T-helper 1 cell treated with Interleukin-12 subunit alpha and Interleukin-12 subunit beta and Interleukin-4 antibody, amounts not matched to agents 30 ng/mL and 1 ng/mL, for 36 hours (primary cell): Measurements from ENCODE around the gene SYT12. TPM values are rescaled to one million over a fixed set of nuclear protein-coding genes. Genes with fewer than 3 reads are reported as not detected.
"Not testable (repeated sequence)": the region's sequence is repeated elsewhere in the genome, so short reads cannot be mapped to it uniquely, and the experiment has no call there.

Experiments
- intact Hi-C: fragments of 100-400 bp; cut with micrococcal nuclease; formaldehyde crosslinking; loops from one replicate; pipeline ENCODE4 v1.15.1; 2024
- total RNA-seq: library from RNA; stranded (reverse); gene quantifications from 2 replicates; pipeline ENCODE4 v1.2.3, GENCODE V29; 2022

SYT12 gene
- total RNA-seq, 1 donor from 2014 or later: not detected

DNA sequence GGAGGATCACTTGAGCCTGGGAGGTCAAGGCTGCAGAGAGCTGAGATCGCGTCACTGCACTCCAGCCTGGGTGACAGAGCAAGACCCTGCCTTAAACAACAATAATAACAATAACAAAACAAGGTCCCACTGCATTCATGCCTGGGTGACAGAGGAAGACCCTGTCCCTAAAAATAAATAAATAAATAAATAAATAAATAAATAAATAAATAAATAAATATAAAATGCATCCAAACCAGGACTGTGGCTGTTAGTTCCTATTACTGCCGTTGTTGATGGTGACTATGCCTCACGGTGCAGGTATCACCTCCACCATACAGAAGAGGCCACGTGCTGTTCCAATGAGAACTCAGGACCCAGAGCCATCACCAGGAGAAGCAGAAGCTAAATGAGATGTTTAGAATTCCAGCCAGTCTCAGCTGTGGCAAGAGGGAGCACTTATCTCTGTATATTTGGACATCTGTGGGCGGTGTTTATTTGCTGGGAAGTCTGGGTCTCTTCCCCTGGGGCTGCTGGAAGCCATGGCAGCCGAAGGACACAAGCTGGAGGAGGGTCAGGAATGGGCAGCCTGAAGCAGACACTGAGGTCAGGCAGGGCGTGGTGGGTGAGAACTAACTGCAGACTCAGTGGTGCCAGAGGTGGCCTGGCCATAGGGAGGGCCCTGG lies 26.2 kb upstream of the SYT12 start:
- intact Hi-C loops: no loop called here

DNA sequence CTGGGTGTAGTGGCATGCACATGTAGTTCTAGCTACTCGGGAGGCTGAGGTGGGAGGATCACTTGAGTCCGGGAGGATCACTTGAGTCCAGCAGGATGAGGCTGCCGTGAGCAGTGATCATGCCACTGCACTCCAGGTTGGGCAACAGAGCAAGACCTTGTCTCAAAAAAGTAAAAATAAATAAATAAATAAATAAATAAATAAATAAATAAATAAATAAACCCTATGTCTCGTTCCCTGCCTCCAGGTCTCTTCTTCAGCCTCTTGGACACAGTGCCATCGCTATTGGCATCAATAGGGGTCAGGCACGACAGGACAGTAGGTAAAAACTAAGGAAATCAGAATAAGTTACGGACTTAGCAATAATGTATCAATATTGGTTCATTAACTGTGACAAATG lies 23.4 kb upstream of the SYT12 start:
- intact Hi-C loops: no loop called here

DNA sequence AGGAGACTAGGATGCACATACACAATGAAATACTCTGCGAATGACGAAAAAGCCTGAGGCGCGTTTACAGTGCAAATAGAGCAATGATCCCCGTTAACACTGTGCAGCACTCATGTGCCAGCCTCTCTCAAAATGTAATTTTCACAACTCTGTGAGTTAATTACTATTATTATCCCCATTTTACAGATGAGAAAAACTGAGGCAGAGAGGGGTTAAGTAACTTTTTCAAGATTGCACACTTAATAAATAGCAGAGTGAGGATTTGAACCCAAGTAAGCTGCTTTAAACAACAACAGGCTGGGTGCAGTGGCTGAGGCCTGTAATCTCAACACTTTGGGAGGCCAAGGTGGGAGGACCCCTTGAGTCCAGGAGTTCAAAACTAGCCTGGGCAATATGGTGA lies 21.6 kb upstream of the SYT12 start:
- intact Hi-C loops: no loop called here

DNA sequence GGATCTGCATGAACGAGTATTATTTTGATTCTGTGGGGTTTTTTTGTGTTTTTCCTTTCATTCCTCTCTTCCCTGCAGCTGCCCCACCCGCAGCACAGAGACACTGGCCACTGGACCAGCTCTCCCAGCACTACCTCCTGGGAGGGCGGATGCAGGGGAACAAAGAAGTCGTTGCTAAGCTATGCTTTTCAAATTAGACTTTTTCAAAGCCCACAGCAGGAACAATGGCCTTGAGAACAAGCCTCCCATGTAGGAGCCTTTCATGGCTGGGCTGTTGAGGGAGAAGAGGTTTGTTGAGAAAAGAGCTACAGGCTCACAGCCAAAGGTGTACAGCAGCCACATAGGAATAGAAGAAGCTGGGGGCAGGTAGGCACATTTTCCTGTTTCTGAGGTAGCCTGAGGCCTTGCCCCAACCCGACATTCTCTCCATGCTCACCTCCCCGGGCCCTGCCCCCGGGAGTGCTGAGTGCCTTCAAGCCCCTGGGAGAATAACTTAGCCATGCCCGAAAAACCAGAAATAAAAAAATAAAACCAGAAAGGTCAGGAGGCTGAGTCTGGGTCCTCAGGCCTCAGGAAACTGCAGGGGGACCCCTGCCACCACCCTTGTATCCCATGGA lies 20.5 kb upstream of the SYT12 start:
- intact Hi-C loops: no loop called here

DNA sequence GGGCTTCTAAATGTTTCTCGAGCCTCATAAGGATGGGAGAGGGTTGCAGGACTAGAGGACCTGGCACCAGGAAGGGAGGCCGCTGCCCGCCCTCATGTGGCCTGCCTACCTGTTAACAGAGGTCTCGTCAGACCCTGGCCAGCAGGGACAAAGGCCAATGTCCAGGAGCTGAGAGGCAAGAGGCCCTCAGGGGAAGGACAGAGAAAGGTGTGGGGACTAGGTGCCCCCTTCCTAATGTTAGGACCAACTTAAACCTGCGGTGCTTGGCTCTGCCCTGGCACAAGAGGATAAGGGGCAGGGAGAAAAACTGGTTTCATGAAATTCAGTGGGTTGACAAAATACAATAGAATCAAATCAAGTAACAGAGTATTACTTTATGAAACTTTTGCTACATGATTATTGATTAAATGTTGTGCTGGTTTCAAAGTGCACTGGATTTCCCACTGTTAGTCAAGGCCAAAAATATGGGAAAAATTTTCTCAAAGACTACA lies 20.0 kb upstream of the SYT12 start:
- intact Hi-C loops: no loop called here

DNA sequence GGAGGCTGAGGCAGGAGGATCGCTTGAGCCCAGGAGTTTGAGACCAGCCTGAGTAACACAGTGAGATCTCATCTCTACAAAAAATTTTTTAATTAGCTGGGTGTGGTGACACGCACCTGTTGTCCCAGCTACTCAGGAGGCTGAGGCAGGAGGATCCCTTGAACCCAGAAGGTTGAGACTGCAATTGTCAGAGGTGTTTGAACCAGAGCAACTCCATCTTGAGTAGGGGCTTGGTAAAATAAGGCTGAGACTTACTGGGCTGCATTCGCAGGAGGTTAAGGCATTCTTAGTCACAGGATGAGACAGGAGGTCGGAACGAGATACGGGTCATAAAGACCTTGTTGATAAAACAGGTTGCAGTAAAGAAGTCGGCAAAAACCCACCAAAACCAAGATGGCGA lies 17.7 kb upstream of the SYT12 start:
- intact Hi-C loops: not testable (repeated sequence)

DNA sequence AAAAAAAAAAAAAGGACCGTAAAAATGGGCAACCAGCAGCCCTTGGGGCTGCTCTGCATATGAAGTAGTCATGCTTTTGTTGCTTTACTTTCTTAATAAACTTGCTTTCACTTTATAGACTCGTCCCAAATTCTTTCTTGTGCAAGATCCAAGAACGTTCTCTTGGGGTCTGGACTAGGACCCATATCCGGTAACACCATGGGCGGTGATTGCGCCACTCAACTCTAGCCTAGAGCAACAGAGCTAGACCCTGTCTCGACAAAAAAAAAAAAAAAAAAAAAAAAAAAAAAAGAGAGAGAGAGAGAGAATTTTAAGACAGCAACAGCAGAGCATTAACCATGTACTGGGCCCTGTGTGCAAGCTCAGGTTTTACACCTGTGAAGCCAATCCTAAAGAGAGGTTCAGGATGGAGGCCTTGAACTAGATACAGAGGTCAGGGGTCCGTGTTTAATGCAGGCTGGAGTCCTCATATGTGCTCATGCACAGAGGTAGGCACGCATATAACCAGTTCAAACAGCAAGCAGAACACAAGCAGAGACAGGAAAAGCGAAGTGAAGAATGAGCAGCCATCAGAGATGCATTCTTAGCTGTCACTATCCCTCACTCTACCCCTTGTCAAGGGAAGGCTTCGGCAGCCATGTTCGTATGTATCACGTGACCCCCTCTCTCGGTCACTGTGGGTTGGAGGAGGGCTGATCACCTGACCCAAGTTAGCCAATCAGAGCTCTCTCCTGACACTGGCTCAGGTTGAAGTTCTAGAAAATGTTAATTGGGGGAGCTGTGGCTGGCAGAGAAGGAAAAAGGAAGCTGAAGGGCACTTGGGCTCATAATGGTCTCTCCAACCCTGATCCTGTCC lies 16.7 kb upstream of the SYT12 start:
- intact Hi-C loops: no loop called here

DNA sequence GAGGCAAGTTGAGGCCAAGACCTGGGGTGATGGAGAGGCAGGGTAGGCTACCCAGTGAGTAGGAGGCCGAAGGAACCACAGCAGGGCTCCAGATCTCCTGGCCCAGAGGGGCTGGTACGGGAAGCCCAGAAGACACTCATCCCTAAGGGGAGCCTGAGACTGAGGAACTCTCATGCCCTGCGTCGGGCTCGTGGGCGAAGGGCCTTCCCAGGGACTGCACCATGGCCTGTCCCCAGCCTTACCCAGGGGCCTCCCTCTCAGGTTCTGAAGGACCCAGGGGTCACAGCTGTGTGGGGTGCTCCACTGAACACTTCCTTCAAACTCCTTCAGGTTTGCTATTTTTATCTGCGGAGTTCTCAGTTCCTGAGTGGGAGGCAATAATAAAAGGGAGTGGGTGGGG lies 15.8 kb upstream of the SYT12 start:
- intact Hi-C loops: no loop called here

DNA sequence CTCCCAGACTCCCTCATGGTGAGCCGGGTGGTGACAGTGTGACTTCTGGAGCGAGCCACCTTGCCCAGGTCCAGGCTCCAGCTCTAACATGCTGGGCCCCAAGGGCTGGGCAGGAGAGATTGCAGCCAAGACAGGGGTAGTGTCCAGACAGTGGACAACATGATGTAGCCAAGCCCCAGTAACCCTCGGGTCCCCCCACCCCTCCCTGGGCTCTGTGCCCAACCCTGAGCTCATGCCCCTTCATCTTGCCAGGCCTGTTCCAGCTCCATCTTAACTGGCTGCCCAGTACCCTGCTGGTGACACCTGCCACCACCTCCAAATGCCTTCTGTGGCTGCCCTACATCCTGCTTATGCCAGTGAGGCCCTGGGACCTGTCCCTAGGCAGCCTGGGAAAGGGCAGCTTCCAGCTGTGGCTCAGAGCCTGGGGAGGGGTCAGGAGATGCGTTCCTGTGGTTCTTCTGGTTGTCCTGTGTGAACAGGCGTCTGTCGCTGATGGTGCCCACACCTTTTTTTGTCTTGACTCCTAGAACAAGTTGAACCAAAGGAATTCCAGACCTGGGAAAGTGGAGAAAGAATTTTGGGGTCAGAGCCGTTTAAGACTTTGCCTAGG lies 12.5 kb upstream of the SYT12 start:
- intact Hi-C loops: no loop called here

DNA sequence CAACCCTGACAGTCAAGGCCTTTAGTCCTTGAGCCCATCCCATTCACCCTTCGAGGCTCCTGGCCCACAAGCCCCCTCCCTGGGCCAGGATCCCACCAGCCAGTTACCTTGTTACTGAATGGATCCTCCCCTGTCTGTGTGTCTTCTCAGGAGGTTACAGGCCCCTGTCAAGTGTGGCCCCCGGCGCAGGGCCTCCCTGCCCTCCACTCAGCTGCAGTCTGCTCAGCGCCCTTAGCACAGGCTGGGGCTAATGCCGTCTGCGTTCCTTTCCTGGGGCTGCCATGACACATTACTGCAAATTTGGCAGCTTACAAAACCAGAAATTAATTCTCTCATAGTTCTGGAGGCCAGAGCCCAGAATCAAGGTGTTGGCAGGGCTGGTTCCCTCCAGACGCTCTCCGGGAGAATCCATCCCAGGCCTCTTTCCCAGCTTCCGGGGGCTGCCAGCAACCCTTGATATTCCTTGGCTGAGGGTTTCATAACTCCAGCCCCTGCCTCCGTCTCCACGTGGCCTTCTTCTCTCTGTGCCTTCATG lies 9.4 kb upstream of the SYT12 start:
- intact Hi-C loops: no loop called here

DNA sequence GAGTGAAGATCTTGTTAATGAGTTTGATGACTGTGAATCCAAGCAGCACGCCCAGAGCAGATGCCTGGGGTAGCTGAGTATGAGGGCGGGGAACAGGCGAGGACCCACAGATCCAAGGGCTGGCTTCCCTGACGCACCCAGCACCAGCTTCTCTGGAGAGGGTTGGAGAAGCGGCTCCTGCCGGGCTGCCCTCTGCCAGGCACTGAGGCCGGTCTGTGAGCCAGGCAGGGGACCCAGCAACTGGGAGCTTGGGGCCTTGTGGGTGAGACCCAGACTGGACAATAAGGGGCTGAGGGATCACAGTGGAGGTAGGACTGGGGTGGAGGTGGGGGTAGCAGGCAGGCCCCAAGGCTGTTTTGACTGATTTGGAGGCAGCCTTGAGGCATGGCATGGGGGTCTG lies 8.6 kb upstream of the SYT12 start:
- intact Hi-C loops: no loop called here

DNA sequence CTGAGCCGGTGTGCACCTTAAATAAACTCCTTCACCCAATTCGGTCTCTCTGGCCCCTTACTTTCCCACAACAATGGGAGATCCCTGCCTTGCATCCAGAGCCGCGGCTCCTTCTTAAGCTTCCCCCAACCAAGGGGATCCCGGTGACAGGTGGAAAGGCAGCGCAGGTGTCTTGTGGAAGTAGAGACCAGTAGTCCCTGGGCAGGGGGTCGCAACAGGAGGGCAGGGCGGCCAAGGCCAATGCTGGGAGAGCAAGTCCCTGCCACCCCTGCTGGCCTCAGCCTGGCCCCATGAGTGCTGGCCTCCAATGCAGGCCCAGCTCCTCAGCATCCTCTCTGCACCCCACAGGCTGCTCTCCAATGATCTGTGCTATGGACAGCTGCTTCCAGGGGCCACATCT lies 7.9 kb upstream of the SYT12 start:
- intact Hi-C loops: no loop called here

DNA sequence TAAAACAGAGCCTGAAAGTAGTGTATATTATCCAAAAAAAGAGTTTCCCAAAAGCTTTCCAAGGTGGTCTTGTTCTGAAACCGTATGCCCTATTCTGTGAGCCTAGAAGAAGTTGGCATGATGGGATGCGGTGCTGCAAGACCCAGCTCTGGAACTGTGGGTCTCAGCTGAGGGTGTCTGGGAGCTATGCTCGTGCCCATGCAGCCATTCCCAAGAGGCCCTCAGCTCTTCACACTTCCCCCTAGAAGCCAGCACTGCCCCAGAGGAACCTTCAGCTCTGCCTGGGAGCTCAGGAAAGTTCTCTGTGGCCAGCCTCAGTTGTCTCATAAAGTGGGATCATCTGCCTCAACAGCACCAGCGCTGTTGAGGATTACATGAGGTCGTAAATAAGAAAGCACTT lies 6.4 kb upstream of the SYT12 start:
- intact Hi-C loops: no loop called here

DNA sequence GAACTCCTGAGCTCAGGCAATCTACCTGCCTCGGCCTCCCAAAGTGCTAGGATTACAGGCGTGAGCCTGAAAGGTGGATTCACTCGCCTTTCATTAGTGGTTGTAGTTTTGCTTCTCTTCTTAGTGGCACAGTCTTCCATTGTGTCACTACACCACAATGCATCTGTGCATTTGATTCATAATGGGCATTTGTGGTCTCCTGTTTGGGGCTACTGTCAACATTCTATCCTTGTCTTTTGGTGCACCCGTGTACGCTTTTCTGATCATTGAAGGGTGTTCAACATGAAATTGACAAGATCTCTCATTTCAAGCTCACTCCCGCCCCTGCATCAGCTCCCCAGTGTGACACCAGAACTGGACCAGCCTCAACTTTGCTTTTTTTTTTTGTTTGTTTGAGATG lies 2.0 kb upstream of the SYT12 start:
- intact Hi-C loops: no loop called here

DNA sequence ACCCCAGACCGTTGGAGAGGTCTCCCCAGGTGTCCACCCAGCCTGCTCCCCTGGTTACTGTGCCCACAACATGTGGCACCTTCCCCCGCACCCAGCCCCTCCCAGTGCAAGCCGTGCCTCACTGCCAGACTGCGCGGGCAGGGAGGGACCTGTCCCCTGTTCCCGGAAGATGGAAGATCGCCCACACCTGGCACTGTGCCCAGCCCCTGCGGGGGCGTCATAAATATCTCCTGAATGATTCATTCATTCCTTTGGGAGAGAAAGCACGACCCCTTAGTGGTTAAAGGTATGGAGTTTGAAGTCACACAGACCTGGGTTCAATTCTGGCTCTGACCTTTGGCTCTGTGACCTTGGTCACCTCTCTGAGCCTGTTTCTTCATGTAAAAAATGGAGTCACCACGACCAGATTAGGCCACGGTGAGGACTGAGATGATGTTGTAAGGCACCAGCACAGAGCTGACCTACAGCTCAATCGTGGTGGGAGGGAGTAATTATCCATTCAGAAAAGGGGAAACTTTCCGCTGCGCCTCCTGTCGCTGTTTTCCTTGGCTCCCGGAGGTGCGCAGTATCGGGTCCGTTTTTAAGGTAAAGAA lies 497 bp upstream of the SYT12 start:
- intact Hi-C loops: no loop called here

DNA sequence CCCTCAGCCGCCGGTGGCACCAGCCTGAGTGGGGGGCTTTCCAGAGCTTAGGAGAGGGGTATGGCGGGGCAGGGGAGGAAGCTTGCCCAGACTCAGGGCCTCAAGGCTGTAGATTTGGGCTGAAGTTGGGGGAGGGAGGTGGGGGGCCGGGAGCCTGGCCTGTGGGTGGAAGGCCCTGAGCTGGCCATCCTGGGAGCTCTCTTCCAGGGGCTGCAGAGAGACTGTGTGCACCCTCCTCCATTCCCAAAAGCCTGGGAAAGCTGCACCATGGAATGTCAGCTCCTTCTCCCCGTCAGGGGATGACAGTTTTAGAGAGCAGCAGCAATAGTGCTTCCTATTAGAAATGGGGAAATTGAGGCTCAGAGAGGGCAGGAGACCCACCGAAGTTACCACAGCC lies 1.0 kb downstream of the SYT12 start:
- intact Hi-C loops: no loop called here

DNA sequence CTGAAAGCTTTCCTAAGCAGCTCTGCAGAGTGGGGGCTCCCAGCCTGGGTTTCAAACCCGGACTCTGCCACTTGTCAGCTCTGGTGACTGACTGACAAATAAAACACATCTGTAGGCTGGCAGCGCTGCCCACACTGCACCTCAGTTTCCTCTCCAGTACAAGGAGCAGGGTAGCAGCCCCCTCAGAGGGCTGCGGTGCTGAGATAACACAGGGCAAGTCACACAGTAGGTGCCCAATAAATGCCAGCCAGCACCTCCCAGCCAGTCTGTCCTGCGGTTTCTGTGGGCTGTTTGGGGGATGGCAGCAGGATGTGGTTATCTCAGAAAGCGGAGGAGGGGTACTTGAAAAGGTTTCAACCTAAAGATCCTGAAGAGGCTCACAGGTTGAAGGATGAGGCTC lies 1.5 kb downstream of the SYT12 start:
- intact Hi-C loops: no loop called here

DNA sequence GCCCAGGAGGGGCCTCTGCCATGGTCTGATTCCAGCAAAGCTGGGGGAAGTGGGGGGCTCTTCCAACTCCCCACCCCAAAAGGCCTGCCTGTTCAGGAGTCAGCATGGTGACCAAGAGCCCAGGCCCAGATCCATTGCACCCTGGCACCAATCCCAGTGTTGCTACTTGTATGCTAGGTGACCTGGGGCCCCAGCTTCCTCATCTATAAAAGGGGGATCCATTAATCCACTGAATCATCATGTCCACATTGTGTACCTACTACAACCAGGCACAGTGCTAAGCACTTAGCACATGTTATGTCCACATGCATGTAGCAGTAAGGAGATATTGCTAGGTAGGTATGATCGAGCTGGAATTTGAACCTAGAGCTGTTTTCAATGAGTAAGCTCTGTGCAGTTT lies 2.0 kb downstream of the SYT12 start:
- intact Hi-C loops: no loop called here

DNA sequence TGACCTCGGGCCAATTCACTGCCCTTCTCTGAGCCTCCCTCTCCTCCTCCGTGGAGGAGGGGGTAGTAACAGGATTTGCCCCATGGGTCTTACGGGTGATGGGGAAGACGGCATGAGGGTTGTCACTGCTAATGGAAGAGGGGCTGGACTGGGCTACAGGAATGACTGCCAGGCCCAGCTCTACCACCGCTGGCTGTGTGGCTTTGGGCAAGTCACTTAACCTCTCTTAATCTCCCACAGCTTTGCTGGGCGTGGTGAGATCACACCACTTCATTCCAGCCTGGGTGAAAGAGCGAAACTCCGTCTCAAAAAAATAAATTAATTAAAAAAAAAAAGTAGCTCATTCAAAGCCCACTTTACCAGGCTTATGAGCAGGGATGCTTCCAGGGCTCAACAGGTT lies 2.8 kb downstream of the SYT12 start:
- intact Hi-C loops: no loop called here

DNA sequence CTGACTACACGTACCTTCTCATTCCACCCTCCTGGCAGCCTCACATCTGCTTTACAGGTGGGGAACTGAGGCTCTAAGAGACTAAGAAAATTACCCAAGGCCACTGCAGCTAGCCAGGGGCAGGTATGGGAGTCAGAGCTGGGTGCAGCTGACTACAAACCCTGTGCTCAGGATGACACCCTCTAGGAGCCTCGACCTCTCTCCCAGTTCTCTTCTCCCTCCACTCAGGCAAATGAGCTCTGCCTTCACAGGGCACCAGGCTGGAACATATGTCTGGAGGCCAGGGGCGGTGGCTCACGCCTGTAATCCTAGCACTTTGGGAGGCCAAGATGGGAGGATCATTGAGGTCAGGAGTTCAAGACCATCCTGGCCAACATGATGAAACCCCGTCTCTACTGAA lies 4.0 kb downstream of the SYT12 start:
- intact Hi-C loops: no loop called here

DNA sequence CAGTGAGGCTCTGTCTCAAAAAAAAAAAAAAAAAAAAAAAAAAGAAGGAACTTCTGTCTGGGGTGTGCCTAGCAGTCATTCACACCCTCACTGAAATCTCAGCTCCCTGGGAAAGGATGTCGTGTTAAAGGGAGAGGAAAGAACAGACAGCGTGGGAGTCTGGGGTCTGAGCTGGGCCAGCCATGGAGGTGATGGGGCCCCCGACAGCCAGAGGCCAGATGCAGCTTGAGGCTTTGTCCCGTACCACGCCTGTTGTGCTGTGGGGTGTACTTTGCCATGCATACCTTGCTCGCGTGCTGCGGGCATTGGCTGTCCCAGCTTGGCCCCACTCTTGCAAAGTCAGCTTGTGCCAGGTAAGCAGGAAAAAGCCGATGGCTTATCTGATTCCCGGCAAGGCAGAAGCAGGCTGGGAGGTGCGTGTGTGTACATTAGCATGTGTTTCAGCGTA lies 4.6 kb downstream of the SYT12 start:
- intact Hi-C loops: no loop called here
